Measurements from ENCODE around the gene GHR.

GHR gene

DNA sequence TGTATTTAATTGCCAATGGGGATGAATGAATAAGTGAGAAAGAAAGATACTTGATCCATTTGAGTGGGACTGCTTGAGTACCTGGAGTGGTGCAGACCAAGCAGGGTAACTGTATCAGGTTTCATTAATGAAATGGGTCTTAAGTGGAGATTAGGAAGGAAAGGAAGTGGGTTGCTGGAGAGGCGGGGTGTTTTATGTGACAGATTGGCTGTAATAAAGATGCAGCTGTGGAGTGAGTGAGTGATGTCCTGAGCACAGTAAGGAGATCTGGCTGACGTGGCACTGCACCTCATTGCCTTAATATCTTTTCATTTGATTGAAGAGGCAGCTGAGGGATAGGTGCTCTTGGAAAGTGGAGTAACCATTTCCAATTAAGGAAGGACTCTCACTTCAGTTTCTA lies 172.4 kb downstream of the GHR start:
- FAIRE-seq (no peak), DNase-seq (ENCODE audit: insufficient read length, low spot score) (no peak)

DNA sequence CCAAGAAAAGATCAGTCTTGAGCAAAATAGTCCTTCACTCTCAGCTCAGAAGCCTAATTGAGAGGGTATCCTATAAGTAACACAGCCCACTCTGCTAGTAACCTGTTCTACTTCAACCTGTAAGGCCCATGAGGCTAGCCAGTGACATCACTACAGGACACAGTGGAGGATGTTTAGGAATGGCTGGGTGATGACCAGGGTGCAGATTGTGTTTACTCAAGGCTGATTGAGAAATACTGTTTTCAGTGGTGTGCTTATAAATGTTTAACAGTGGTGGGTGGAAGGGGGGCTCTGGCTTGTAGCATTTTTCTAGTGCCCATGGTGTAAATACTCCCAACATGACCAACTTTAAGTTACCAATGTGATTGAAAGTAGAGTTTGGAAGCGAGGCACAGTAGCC lies 173.6 kb downstream of the GHR start:
- DNase-seq (ENCODE audit: insufficient read length, low spot score) (no peak), FAIRE-seq (no peak)

DNA sequence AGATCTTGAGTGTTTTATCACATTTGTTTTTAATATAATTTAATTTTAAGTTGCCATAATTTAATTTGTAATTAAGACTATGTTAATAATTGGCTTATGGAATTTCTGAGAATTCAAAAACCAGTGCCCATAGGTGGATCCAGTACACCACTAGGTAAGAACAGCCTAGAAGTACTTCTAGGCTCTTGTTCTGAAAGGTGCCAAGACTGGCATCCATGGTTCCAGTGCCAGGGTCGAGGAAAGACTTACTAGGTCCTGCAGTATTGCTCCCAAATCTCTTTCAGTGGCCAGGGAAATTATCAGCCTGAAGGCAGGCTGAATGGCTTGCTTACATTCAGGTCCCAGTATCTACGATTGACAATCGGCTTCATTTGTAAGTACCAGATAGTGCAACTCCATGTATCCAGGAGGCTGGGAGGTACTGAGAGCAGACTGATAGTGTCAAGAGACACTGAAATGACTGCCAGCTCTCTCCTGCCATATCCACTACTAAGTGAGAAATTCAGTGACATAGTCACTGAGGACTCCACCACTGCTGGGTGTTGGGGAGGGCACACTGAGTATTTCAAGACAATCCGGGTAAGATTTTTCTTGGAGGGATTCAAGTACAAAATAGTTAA lies 174.2 kb downstream of the GHR start:
- no peak for FAIRE-seq

DNA sequence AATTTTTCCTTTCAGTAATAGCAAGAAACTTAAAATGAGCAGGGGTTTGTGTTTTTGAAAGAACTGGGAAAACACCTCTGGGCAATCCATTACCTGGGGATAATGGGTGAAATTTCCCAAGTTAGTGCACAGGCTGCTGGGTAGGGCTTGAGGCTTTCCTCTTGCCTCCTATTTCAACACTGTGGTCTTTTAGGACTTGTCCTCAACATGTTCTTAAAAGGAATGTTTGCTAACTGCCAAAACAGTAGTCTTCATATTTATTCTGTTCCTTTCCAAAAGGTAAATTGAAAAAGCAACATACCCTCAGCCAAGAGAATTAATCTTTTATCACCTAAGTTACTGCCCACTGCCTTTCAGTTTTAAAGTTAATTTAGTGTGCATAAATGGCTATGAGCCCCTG lies 175.1 kb downstream of the GHR start:
- FAIRE-seq (no peak), DNase-seq (ENCODE audit: insufficient read length, low spot score) (no peak)

More for the DNA sequence above, 174.2 kb downstream of the GHR start:
- no peak for DNase-seq (ENCODE audit: insufficient read length, low spot score)

GRCh38 chr5:42599106-42599505 lies 175.9 kb downstream of the GHR start:
- DNase-seq (ENCODE audit: insufficient read length, low spot score) (no peak), FAIRE-seq (no peak)

DNA sequence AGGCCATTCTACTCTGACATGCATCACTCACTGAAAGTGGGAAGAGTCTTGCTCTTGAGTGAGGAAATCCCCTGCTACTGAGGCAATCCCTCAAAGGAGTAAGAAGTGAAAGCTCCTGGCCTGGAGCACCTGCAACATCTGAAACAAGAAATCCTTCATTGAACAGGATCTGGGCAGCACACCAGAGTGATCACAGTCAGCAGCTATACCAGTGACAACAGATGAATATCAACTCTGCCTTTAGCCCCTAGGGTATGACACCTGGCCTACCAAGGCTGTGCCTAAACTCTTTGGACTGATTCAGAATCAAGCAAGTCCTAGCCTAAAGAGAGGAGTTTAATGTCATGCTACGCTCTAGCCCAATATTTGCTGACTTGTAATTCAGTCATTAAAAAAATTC lies 177.2 kb downstream of the GHR start:
- DNase-seq (ENCODE audit: insufficient read length, low spot score), result no peak
- no peak for FAIRE-seq

GRCh38 chr5:42604171-42604711 lies 181.0 kb downstream of the GHR start:
- DNase-seq (ENCODE audit: insufficient read length, low spot score), result no peak

DNA sequence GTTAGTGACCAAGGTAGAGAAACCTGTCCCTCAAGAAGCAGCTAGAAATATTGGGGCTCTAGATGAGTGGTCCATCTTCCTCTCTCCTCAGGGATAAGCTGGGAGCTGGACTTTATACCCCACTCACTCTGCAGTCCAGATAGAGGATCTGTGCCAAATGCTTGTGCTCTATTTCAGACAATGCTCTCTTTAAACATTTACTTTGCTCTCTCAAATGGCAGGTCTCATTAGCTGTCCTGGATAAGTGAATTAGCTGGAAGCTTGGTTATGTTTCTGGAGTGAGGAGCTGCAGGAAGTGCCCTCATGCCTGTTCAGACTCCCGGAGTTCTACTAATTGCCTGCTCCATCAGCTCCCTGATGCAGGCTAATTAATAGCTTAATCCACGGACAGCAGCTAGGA lies 182.3 kb downstream of the GHR start:
- DNase-seq (ENCODE audit: insufficient read length, low spot score) (no peak), FAIRE-seq (no peak)

More at GRCh38 chr5:42604171-42604711, 181.0 kb downstream of the GHR start:
- no peak for FAIRE-seq

DNA sequence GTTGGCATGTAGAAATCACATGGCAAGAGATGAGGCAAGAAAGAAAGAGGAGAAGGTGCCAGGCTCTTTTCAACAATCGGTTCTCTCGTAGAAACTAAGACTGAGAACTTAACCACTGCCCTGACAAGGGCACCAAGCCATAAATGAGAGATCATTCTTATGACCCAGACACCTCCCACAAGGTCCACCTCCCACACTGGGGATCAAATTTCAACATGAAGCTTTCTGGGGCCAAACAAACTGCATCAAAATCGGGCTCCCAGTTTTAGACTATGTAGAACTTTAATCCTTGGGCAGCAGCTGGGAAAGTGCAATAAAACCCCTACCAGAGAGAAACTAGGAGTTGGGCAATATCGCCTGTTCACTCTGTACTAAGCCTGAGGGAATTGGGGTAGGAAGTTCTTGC lies 183.2 kb downstream of the GHR start:
- no peak for FAIRE-seq
- no peak for DNase-seq (ENCODE audit: insufficient read length, low spot score)

GRCh38 chr5:42611437-42611836 lies 188.2 kb downstream of the GHR start:
- DNase-seq (ENCODE audit: insufficient read length, low spot score) (no peak), FAIRE-seq (no peak)

- FAIRE-seq (no peak), DNase-seq (ENCODE audit: insufficient read length, low spot score) (no peak)
Measured at GRCh38 chr5:42612750-42613366, 189.6 kb downstream of the GHR start.

- FAIRE-seq, result no peak
- no peak for DNase-seq (ENCODE audit: insufficient read length, low spot score)
Measured at GRCh38 chr5:42614509-42614908, 191.3 kb downstream of the GHR start.

DNA sequence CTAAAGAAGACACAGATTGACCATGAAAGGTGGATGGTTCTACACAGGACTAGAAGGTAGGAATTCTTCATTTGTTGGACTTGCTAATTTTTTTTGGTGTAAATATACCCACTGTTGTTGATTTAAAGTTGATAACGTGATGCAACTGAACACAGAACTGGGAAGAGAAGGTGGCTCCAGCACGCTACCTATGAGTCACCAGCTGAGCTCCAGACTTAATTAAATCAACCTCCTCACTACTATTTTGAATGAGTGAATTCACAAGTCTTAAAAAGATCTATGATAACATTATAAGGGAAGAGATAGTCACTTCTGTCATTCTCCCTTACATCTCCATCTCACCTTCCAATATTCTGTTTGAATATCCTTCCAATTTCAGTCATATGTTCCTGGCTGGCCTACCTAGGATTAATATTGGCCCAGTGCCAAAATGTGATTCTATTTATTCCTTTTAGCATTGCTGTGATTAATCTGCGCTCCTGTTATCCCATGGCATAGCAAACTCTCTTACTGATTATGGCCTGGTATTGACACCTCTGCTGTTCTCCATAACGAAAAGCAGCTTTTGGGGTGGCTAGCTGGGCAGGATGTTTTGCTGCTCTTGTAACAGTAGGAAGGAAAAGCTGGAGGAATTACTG lies 197.5 kb downstream of the GHR start:
- DNase-seq (ENCODE audit: insufficient read length, low spot score), result no peak
- no peak for FAIRE-seq

- FAIRE-seq, result no peak
- DNase-seq (ENCODE audit: insufficient read length, low spot score), result no peak
Measured at GRCh38 chr5:42621242-42621641, 198.0 kb downstream of the GHR start.

GRCh38 chr5:42621662-42622061 lies 198.4 kb downstream of the GHR start:
- DNase-seq (ENCODE audit: insufficient read length, low spot score) (no peak), FAIRE-seq (no peak)

- DNase-seq (ENCODE audit: insufficient read length, low spot score), result no peak
- no peak for FAIRE-seq
Measured at GRCh38 chr5:42624912-42625311, 201.7 kb downstream of the GHR start.

DNA sequence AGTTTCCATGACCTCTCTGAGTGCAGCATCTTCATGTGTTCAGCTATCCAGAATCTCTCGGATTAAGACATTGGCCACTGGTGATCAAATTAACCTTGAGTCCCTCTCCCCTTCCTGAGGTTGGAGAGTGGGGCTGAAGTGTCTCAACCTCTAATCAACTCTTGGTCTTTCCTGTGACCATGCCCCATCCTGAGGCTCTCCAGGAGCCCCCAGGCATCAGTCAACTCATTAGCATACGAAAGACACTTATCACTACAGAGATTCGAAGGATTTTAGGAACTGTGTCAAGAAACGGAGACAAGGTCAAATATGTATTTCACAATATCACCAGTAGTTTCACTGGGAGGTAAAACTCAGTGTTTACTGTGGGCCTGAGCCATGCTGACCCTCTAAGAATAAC lies 203.2 kb downstream of the GHR start:
- DNase-seq (ENCODE audit: insufficient read length, low spot score), result no peak
- FAIRE-seq, result no peak

DNA sequence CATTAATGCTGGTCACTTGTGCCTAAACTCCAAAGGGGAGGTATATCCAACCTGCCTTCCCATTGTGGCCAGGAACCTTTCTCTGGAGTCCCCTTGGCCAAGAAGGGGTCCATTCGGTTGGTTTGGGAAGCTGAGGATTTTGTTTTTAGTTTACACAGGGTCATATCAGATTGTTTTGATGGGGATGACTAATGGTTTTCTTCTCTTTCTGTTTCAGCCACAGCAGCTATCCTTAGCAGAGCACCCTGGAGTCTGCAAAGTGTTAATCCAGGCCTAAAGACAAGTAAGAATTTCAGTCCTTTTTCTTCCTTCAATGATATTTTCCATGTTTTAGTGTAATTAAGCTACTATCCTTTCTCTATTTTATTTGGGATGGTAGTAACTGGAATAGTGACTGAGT lies 205.6 kb downstream of the GHR start:
- FAIRE-seq, result no peak

DNA sequence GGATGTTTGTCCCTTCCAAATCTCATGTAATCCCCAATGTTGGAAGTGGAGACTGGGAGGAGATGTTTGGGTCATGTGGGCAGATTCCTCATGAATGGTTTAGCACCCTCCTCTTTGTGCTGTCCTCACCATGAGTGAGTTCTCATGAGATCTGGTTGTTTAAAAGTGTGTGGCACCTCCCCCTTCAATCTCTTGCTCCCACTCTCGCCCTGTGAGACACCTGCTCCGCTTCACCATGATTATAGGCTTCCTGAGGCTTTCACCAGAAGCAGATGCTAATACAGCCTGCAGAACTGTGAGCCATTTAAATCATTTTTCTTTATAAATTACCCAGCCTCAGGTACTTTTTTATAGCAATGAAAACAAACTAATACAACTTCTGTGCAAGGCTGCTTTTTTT lies 206.0 kb downstream of the GHR start:
- no peak for FAIRE-seq
- DNase-seq (ENCODE audit: insufficient read length, low spot score), result no peak

More for the DNA sequence above, 205.6 kb downstream of the GHR start:
- no peak for DNase-seq (ENCODE audit: insufficient read length, low spot score)

DNA sequence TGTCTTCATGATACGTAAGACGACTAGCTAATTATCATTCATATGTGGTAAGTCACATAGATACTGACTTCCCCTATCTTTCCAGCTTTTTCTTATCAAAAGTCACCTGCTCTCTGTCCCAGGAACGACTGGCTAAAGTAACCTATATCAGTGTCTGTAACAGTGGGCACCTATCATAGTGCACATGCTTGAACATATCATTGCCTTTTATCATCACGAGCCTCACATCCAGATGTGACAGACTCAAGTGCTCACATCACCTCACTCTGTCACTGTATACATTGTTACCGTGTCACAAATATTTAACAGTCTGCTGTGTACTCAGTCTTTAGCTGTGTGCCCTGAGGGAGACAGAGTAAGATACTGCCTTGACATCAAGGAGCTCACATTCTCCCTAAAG lies 208.0 kb downstream of the GHR start:
- FAIRE-seq, result no peak

DNA sequence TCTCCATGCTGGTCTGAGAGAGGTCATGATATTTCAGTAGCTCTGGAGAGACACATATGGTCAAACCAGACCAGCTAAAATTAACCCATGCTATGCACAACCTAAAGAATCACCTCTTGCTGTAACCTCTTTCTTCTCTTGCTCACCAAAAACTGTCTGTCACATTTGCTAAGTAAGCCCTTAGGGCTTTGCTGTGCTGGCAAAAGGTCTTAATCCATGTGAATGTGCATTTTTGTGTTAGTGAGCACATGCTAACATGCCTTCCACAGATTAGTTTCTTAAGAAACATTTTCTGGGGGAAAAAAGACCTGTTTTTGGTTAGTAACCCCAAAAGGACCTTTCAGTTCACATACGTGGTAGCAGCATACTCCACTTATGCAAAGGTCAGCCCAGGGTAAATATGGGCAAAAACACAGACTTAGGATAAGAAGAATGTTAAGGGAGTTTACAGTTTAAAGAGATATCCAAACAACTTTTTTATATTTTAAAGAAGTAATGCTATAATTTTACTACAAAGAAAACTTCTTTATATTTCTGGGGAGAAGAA lies 209.2 kb downstream of the GHR start:
- FAIRE-seq, result no peak
- no peak for DNase-seq (ENCODE audit: insufficient read length, low spot score)

More for the DNA sequence above, 208.0 kb downstream of the GHR start:
- no peak for DNase-seq (ENCODE audit: insufficient read length, low spot score)

DNA sequence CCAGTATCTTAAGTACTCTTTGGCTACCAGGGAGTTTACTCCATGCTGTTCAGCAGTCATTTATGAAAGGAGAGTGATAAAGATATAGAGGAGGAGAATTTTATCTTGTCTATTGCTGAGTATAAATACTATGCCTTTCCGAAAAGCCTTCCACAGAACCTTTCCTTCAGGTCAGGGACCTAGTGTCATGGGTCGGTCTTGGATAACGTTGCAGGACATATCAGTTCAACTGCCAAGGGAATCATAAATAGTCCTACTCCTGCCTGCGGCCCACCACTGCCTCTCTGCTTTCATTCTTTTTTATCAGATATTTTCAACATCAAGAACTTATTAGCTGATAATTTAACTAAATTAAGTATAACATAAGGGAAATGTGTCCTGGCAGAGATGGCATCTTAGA lies 211.3 kb downstream of the GHR start:
- FAIRE-seq, result no peak
- DNase-seq (ENCODE audit: insufficient read length, low spot score), result no peak

All from GM19239 (cell line).